ENCODE data around the gene PCDHB11. TPM values are rescaled to one million over a fixed set of nuclear protein-coding genes. Genes with fewer than 3 reads are reported as not detected.
"Not testable (repeated sequence)": the region's sequence is repeated elsewhere in the genome, so short reads cannot be mapped to it uniquely, and the experiment has no call there.

The PCDHB11 gene
- total and polyA plus RNA-seq, 2 donors (not counting 1 experiment from before 2014, with no cell fraction given), result not detected

- no peak overlapping the region for H2AFZ ChIP-seq (ENCODE audit: insufficient read depth, low read depth, low read length, poor library complexity, severe bottlenecking)
- no peak overlapping the region for H3K4me3 ChIP-seq (ENCODE audit: control extremely low read depth in 1 of 5, extremely low read depth in 1 of 5, insufficient read depth in 1 of 5, low read depth in 2 of 5, low read length in 4 of 5)
- H3K79me2 ChIP-seq (ENCODE audit: control insufficient read depth, insufficient read depth, low read length), result no peaks in the 10 kb centered on the region
- H3K27ac Mint-ChIP-seq, result no peak overlapping the region
- H3K4me3 Mint-ChIP-seq, result no peak overlapping the region
- no peak for ATAC-seq (ENCODE audit: low read depth)
- CTCF ChIA-PET, result no interaction called here
- POLR2A ChIA-PET, result no interaction called here
- H3K4me2 ChIP-seq (replicated peaks; ENCODE audit: low read depth, low read length, poor library complexity, severe bottlenecking), result no peak overlapping the region
- peaks cover 19% of the 10 kb centered on the region for H3K27me3 Mint-ChIP-seq
- no peaks in the 10 kb centered on the region for H3K4me1 Mint-ChIP-seq
- no peak overlapping the region for H3K9ac ChIP-seq (ENCODE audit: low read length)
- intact Hi-C loops (cut with micrococcal nuclease), result no loop called here
- peaks cover 4 to 19% (median 19%) of the 10 kb centered on the region in 3 donors for H3K9me3 ChIP-seq (ENCODE audit: control extremely low read depth in 1 of 3, control insufficient read depth in 2 of 3, insufficient read depth in 1 of 3, low read length in 2 of 3)
- no peaks in the 10 kb centered on the region for H3K4me1 ChIP-seq (ENCODE audit: control insufficient read depth in 2 of 2, insufficient read depth in 2 of 2, low read length in 2 of 2)
- no peak for TF ChIP-seq EZH2 (IDR thresholded peaks at IDR 0.05; ENCODE audit: borderline replicate concordance, insufficient read depth, low read depth, low read length, poor library complexity, severe bottlenecking)
- no peak for TF ChIP-seq CTCF (IDR thresholded peaks at IDR 0.05)
- no peaks in the 10 kb centered on the region for H3K36me3 ChIP-seq (replicated peaks in 1 of 2; ENCODE audit: control extremely low read depth in 1 of 2, control insufficient read depth in 1 of 2, extremely low read depth in 1 of 2, insufficient read depth in 2 of 2, low read length in 1 of 2)
- H3K27me3 ChIP-seq (replicated peaks in 1 of 4; ENCODE audit: control extremely low read depth in 1 of 4, control insufficient read depth in 3 of 4, insufficient read depth in 4 of 4, low read length in 3 of 4), result peaks cover 0 to 8% (median 4%) of the 10 kb centered on the region in 4 experiments
- no peak overlapping the region for H3K27ac ChIP-seq (ENCODE audit: low read length in 2 of 2)
- peaks cover 9% of the 10 kb centered on the region for H3K9me3 Mint-ChIP-seq (ENCODE audit: insufficient read depth)
- no CpG with 5 or more reads among the region's 3 CpGs for WGBS (ENCODE audit: insufficient coverage)
- no peak for DNase-seq
- no peaks in the 10 kb centered on the region for H4K20me1 ChIP-seq (ENCODE audit: control insufficient read depth, insufficient read depth, low read length, poor library complexity, severe bottlenecking)
Measured at GRCh38 chr5:141196363-141196762, 3.1 kb upstream of the PCDHB11 start.

GRCh38 chr5:141201126-141201525 is 1.7 kb downstream of the PCDHB11 start:
- H3K36me3 ChIP-seq (replicated peaks in 1 of 2; ENCODE audit: control extremely low read depth in 1 of 2, control insufficient read depth in 1 of 2, extremely low read depth in 1 of 2, insufficient read depth in 2 of 2, low read length in 1 of 2); H3K27me3 Mint-ChIP-seq; H3K9me3 Mint-ChIP-seq (ENCODE audit: insufficient read depth); CTCF ChIA-PET; H4K20me1 ChIP-seq (ENCODE audit: control insufficient read depth, insufficient read depth, low read length, poor library complexity, severe bottlenecking); H2AFZ ChIP-seq (ENCODE audit: insufficient read depth, low read depth, low read length, poor library complexity, severe bottlenecking); H3K4me3 Mint-ChIP-seq; H3K4me2 ChIP-seq (replicated peaks; ENCODE audit: low read depth, low read length, poor library complexity, severe bottlenecking); H3K27me3 ChIP-seq (replicated peaks in 1 of 4; ENCODE audit: control extremely low read depth in 1 of 4, control insufficient read depth in 3 of 4, insufficient read depth in 4 of 4, low read length in 3 of 4); H3K79me2 ChIP-seq (ENCODE audit: control insufficient read depth, insufficient read depth, low read length); H3K27ac ChIP-seq (ENCODE audit: low read length in 2 of 2); H3K4me1 ChIP-seq (ENCODE audit: control insufficient read depth in 2 of 2, insufficient read depth in 2 of 2, low read length in 2 of 2); H3K9ac ChIP-seq (ENCODE audit: low read length); POLR2A ChIA-PET; H3K4me1 Mint-ChIP-seq; DNase-seq; intact Hi-C loops (cut with micrococcal nuclease); ATAC-seq (ENCODE audit: low read depth); H3K27ac Mint-ChIP-seq; H3K4me3 ChIP-seq (ENCODE audit: control extremely low read depth in 1 of 5, extremely low read depth in 1 of 5, insufficient read depth in 1 of 5, low read depth in 2 of 5, low read length in 4 of 5): not testable (repeated sequence)
- H3K9me3 ChIP-seq (ENCODE audit: control extremely low read depth in 1 of 3, control insufficient read depth in 2 of 3, insufficient read depth in 1 of 3, low read length in 2 of 3), result peaks cover 4 to 25% (median 15%) of the 10 kb centered on the region in 3 donors
- WGBS (ENCODE audit: insufficient coverage), result 38% methylated on average over 8 of the region's 38 CpGs

GRCh38 chr5:141201646-141202045 is 2.2 kb downstream of the PCDHB11 start:
- CTCF ChIA-PET, result not testable (repeated sequence)

More at GRCh38 chr5:141201646-141202045, 2.2 kb downstream of the PCDHB11 start:
- H3K4me1 Mint-ChIP-seq; DNase-seq; H3K4me3 Mint-ChIP-seq; H3K27ac ChIP-seq (ENCODE audit: low read length in 2 of 2); H3K9ac ChIP-seq (ENCODE audit: low read length); H3K79me2 ChIP-seq (ENCODE audit: control insufficient read depth, insufficient read depth, low read length); H3K9me3 Mint-ChIP-seq (ENCODE audit: insufficient read depth); H3K27me3 Mint-ChIP-seq; H3K27ac Mint-ChIP-seq; H3K4me3 ChIP-seq (ENCODE audit: control extremely low read depth in 1 of 5, extremely low read depth in 1 of 5, insufficient read depth in 1 of 5, low read depth in 2 of 5, low read length in 4 of 5); H2AFZ ChIP-seq (ENCODE audit: insufficient read depth, low read depth, low read length, poor library complexity, severe bottlenecking); H3K4me2 ChIP-seq (replicated peaks; ENCODE audit: low read depth, low read length, poor library complexity, severe bottlenecking); ATAC-seq (ENCODE audit: low read depth); H3K4me1 ChIP-seq (ENCODE audit: control insufficient read depth in 2 of 2, insufficient read depth in 2 of 2, low read length in 2 of 2); intact Hi-C loops (cut with micrococcal nuclease); POLR2A ChIA-PET; H4K20me1 ChIP-seq (ENCODE audit: control insufficient read depth, insufficient read depth, low read length, poor library complexity, severe bottlenecking); H3K36me3 ChIP-seq (replicated peaks in 1 of 2; ENCODE audit: control extremely low read depth in 1 of 2, control insufficient read depth in 1 of 2, extremely low read depth in 1 of 2, insufficient read depth in 2 of 2, low read length in 1 of 2); H3K27me3 ChIP-seq (replicated peaks in 1 of 4; ENCODE audit: control extremely low read depth in 1 of 4, control insufficient read depth in 3 of 4, insufficient read depth in 4 of 4, low read length in 3 of 4): not testable (repeated sequence)
- H3K9me3 ChIP-seq (ENCODE audit: control extremely low read depth in 1 of 3, control insufficient read depth in 2 of 3, insufficient read depth in 1 of 3, low read length in 2 of 3), result peaks cover 4 to 25% (median 12%) of the 10 kb centered on the region in 3 donors
- WGBS (ENCODE audit: insufficient coverage), result 53% methylated on average over 28 of the region's 35 CpGs

Measured in B cell (primary cell).